Measurements from ENCODE around the gene ANKS1B. TPM values are rescaled to one million over a fixed set of nuclear protein-coding genes. Genes with fewer than 3 reads are reported as not detected.

The ANKS1B gene
- total and polyA plus RNA-seq, 7 donors: 1.0 to 57.3 (median 30.1) TPM; not detected in 1

DNA sequence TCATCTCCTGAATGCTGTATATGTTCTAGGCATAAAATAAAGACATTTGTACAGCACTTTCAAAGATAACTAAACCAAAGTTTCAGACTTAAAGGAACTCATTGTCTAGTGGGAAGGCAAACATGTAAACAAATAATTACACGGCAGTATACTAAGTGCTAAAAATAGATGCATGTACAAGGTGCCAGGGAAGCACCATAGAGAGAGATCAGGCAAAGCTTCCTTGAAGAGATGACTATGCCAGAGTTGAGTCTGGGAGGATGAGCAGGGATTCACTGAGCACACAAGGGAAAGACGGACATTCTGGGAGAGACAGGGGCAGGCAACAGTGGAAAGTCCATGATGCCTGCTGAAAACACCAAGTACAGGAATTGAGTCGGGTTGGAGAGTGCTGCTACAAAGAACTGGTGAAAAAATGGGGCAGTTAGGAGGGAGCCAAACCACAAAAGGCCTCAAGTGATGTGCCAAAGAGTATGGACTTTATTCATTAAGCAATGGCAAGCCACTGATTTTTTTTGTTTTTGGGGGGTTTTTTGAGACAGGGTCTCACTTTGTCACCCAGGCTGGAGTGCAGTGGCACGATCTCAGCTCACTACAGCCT, 26.8 kb downstream of the ANKS1B start:
- TF ChIP-seq, protein P1, sequence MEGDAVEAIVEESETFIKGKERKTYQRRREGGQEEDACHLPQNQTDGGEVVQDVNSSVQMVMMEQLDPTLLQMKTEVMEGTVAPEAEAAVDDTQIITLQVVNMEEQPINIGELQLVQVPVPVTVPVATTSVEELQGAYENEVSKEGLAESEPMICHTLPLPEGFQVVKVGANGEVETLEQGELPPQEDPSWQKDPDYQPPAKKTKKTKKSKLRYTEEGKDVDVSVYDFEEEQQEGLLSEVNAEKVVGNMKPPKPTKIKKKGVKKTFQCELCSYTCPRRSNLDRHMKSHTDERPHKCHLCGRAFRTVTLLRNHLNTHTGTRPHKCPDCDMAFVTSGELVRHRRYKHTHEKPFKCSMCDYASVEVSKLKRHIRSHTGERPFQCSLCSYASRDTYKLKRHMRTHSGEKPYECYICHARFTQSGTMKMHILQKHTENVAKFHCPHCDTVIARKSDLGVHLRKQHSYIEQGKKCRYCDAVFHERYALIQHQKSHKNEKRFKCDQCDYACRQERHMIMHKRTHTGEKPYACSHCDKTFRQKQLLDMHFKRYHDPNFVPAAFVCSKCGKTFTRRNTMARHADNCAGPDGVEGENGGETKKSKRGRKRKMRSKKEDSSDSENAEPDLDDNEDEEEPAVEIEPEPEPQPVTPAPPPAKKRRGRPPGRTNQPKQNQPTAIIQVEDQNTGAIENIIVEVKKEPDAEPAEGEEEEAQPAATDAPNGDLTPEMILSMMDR (IDR thresholded peaks at IDR 0.05): no peak
- TF ChIP-seq POLR2A (IDR thresholded peaks at IDR 0.05) (no peak), EP300 (IDR thresholded peaks at IDR 0.05) (no peak), POLR2AphosphoS5 (IDR thresholded peaks at IDR 0.05) (no peak)
- H3K4me3 ChIP-seq: no peak overlapping the region
- WGBS, 2 donors: 46 to 52% methylated on average over 4 of the region's 4 CpGs
- H3K27me3 ChIP-seq: no peaks in the 10 kb centered on the region
- no peaks in the 10 kb centered on the region for H3K9me3 ChIP-seq
- intact Hi-C loops (cut with DNase I): no loop called here
- H3K27ac ChIP-seq: no peak overlapping the region
- H3K36me3 ChIP-seq: no peaks in the 10 kb centered on the region
- DNase-seq: no peak
- peaks cover 0 to 21% (median 8%) of the 10 kb centered on the region in 4 donors for H3K4me1 ChIP-seq

DNA sequence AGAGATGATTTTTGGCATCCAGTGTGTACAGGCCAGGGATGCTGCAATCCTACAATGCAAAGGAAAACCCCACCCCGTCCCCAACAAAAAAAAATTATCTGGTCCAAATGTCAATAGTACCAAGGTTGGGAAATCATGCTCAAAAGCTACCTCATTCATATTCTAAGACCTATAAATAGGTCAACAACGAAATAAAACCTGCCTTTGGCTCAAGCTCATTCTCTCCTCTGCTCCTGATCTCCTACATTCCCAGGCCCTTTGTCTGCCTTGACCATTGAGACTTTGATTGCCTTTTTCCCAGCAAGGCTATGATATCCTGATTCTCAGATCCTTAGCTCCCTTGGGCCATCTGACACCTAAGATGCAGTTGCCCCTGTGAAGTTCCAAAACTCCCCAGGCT, 30.0 kb downstream of the ANKS1B start:
- Histone ChIP-seq H3K27me3 (no peaks in the 10 kb centered on the region), H3K4me1 (peaks cover 0 to 13% (median 5%) of the 10 kb centered on the region in 4 donors), H3K27ac (no peak overlapping the region), H3K4me3 (no peak overlapping the region), H3K9me3 (no peaks in the 10 kb centered on the region), H3K36me3 (no peaks in the 10 kb centered on the region)
- TF ChIP-seq, protein P1 (IDR thresholded peaks at IDR 0.05): no peak
- no peak for TF ChIP-seq EP300 (IDR thresholded peaks at IDR 0.05)
- no peak for TF ChIP-seq POLR2A (IDR thresholded peaks at IDR 0.05)
- TF ChIP-seq POLR2AphosphoS5 (IDR thresholded peaks at IDR 0.05): no peak
- DNase-seq: no peak
- intact Hi-C loops (cut with DNase I): no loop called here
- WGBS, 2 donors: 39 to 76% methylated on average over 2 of the region's 2 CpGs

DNA sequence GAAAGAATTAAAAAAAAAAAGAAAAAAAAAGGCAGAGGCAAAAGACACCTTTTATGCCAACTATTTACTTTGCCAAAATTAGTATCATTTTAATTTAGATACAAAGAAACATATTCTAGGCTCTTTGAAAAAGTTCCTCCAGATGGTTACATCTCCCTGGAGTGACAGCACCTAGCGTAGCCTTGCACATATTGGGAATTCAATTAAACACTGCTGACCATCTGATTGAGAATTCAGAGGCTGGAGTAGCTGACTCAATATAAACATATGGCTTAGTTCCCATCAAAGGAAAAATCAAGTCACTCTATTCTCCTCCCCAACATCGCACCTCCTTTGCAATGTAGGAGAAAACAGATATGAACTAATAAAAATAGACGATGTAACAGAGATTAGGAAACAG, 36.4 kb downstream of the ANKS1B start:
- TF ChIP-seq, protein P1 (IDR thresholded peaks at IDR 0.05): no peak
- TF ChIP-seq POLR2AphosphoS5 (IDR thresholded peaks at IDR 0.05) (no peak), EP300 (IDR thresholded peaks at IDR 0.05) (no peak), POLR2A (IDR thresholded peaks at IDR 0.05) (no peak)
- no peak for DNase-seq
- Histone ChIP-seq H3K4me3 (no peak overlapping the region), H3K36me3 (no peaks in the 10 kb centered on the region), H3K4me1 (no peaks in the 10 kb centered on the region), H3K27ac (no peak overlapping the region), H3K27me3 (no peaks in the 10 kb centered on the region), H3K9me3 (no peaks in the 10 kb centered on the region)
- WGBS, 2 donors: 91 to 92% methylated on average over 3 of the region's 3 CpGs
- intact Hi-C loops (cut with DNase I): no loop called here

DNA sequence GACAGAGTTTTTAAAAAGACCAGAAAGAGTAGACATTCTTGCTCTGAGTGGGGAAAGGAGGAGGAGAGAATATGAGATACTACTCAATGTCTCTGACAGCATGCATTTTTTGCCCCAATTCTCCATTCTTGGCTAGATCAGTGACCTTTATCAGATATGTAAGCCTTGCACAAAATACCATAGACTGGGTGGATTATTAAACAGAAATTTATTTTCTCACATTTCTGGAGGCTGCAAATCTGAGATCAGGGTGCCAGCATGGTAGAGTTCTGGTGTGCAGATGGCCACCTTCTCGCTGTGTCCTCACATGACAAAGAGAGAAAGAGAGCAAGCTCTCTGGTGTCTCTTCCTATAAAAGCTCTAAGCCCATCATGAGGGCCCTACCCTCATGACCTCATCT, 38.6 kb downstream of the ANKS1B start:
- TF ChIP-seq POLR2AphosphoS5 (IDR thresholded peaks at IDR 0.05): no peak
- TF ChIP-seq EP300 (IDR thresholded peaks at IDR 0.05): no peak
- TF ChIP-seq POLR2A (IDR thresholded peaks at IDR 0.05): no peak
- TF ChIP-seq, protein P1 (IDR thresholded peaks at IDR 0.05): no peak
- intact Hi-C loops (cut with DNase I): no loop called here
- no peak overlapping the region for H3K4me3 ChIP-seq
- H3K4me1 ChIP-seq: peaks cover 0 to 4% (median 0%) of the 10 kb centered on the region in 4 donors
- H3K9me3 ChIP-seq: no peaks in the 10 kb centered on the region
- 84 to 90% methylated on average over 1 of the region's 1 CpG for WGBS, 2 donors
- H3K27me3 ChIP-seq: no peaks in the 10 kb centered on the region
- H3K27ac ChIP-seq: no peak overlapping the region
- H3K36me3 ChIP-seq: no peaks in the 10 kb centered on the region
- DNase-seq: no peak

DNA sequence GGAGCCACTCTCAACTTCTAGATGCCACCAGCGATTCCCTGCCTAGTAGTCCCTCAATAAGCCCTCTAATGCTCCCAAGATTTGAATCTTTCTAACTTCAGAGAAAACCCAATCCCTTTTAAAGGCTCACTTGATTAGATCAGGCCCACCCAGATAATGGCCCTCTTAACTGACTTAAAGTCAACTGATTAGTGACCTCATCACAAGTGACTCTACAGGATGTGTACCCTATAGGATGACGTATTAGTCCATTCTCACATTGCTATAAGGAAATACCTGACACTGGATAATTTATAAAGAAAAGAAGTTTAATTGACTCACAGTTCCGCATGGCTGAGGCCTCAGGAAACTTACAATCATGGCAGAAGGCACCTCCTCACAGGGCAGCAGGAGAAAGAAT, 49.1 kb downstream of the ANKS1B start:
- no peak for DNase-seq
- no peak for TF ChIP-seq POLR2AphosphoS5 (IDR thresholded peaks at IDR 0.05)
- TF ChIP-seq, protein P1 (IDR thresholded peaks at IDR 0.05): no peak
- TF ChIP-seq EP300 (IDR thresholded peaks at IDR 0.05): no peak
- TF ChIP-seq POLR2A (IDR thresholded peaks at IDR 0.05): no peak
- H3K4me1 ChIP-seq: no peaks in the 10 kb centered on the region
- intact Hi-C loops (cut with DNase I): no loop called here
- H3K36me3 ChIP-seq: no peaks in the 10 kb centered on the region
- H3K4me3 ChIP-seq: no peak overlapping the region
- no peak overlapping the region for H3K27ac ChIP-seq
- no peaks in the 10 kb centered on the region for H3K9me3 ChIP-seq
- WGBS, 2 donors: 86 to 89% methylated on average over 3 of the region's 3 CpGs
- H3K27me3 ChIP-seq: no peaks in the 10 kb centered on the region
